ENCODE results near the gene TMEM50B. TPM values are rescaled to one million over a fixed set of nuclear protein-coding genes. Genes with fewer than 3 reads are reported as not detected.

The TMEM50B gene
- polyA plus RNA-seq, 3 donors from 2014 or later, result 44.2 to 58.4 (median 56.4) TPM

DNA sequence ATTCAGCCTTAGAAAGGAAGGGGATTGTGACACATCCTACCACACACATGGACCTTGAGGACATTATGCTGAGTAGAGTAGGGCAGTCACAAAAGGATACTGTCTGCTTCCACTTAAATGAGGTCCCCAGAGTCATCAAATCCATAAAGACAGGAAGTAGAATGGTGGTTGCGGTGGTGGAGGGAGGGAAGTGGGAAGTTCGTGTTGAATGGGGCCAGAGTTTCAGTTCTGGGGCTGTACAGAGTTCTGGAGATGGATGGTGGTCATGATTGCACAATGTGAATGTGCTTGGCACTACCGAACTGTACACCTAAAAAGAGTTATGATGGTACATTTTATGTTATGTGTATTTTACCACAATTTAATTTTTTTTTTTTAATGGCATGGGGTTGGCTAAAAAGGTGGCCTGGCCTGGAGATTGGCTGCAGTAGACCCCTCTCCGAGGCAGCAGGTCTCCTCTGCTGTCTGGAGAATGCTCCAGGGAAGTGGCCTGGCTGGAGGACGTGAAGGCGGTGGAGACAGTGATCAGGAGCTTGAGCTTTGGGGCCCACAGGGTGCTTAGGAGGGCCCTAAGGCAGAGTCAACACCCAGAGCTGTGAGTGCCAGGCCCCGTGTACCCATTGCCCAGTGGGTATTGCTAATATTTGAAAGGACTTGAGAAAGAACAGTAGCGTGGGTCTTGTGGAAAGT is 46.2 kb downstream of the TMEM50B start:
- no peak for DNase-seq
- Mint-ChIP-seq H3K4me3 (no peak overlapping the region), H3K4me1 (no peaks in the 10 kb centered on the region), H3K27me3 (ENCODE audit: low read depth in 3 of 3) (peaks cover 0 to 2% (median 0%) of the 10 kb centered on the region in 3 donors), H3K36me3 (peaks cover 31 to 67% (median 40%) of the 10 kb centered on the region in 3 donors), H3K9me3 (no peaks in the 10 kb centered on the region), H3K27ac (no peak overlapping the region)

DNA sequence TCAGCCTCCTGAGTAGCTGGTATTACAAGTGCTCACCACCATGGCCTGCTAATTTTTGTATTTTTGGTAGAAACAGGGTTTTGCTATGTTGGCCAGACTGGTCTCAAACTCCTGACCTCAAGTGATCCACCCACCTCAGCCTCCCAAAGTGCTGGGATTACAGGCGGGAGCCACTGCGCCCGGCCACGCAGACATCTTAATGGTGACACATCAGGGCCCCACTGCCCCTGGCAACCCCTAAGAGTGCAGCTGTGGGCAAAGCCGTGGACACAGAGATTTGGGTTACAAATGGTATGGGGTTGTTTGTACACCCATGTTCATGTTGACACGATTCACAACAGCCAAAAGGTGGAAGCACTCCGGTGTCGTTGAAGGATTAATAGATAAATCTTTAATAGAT is 46.8 kb downstream of the TMEM50B start:
- no peak overlapping the region for H3K4me3 Mint-ChIP-seq
- no peak overlapping the region for H3K27ac Mint-ChIP-seq
- peaks cover 0 to 2% (median 0%) of the 10 kb centered on the region in 3 donors for H3K27me3 Mint-ChIP-seq (ENCODE audit: low read depth in 3 of 3)
- no peak for DNase-seq
- H3K36me3 Mint-ChIP-seq, result peaks cover 31 to 63% (median 40%) of the 10 kb centered on the region in 3 donors
- H3K4me1 Mint-ChIP-seq, result no peaks in the 10 kb centered on the region
- no peaks in the 10 kb centered on the region for H3K9me3 Mint-ChIP-seq

DNA sequence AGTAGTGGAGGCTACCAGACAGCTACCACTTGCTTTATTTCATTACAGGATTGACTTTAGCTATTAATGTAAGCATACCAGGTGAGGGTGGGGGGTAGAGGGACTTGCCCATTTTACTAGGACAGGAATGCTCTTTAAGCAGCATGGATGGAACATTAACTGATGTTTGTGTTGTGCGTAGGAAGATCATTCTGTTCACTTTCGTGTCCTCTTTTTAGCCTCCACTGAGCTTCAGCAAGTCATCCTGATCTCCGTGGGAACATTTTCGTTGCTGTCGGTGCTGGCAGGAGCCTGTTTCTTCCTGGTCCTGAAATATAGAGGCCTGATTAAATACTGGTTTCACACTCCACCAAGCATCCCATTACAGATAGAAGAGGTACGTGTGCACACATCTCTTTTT is 47.3 kb downstream of the TMEM50B start:
- H3K4me3 Mint-ChIP-seq, result no peak overlapping the region
- no peaks in the 10 kb centered on the region for H3K9me3 Mint-ChIP-seq
- H3K27me3 Mint-ChIP-seq (ENCODE audit: low read depth in 3 of 3), result peaks cover 0 to 2% (median 0%) of the 10 kb centered on the region in 3 donors
- no peaks in the 10 kb centered on the region for H3K4me1 Mint-ChIP-seq
- no peak overlapping the region for H3K27ac Mint-ChIP-seq
- H3K36me3 Mint-ChIP-seq, result peaks cover 31 to 58% (median 40%) of the 10 kb centered on the region in 3 donors
- DNase-seq, result no peak

DNA sequence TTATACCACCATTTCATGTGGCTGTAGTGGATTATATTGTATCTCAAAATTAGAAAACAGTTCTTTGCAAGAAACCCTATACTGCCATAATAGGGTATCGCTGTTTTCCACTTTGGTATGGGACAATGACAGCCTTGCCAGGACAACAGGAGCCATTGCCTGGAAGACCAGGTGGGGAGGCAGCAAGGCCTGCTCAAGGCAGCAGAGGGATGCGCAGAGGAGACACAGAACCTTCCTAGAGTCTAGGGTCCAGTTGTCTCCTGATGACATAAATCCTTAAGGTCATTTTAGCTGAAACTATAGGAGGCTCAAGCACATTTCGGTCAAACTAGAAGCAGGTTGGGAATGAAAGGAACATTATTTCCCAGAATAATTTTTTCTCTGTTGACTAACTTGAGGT is 48.9 kb downstream of the TMEM50B start:
- no peak overlapping the region for H3K4me3 Mint-ChIP-seq
- DNase-seq, result no peak
- no peak overlapping the region for H3K27ac Mint-ChIP-seq
- H3K9me3 Mint-ChIP-seq, result no peaks in the 10 kb centered on the region
- no peaks in the 10 kb centered on the region for H3K4me1 Mint-ChIP-seq
- peaks cover 31 to 49% (median 37%) of the 10 kb centered on the region in 3 donors for H3K36me3 Mint-ChIP-seq
- H3K27me3 Mint-ChIP-seq (ENCODE audit: low read depth in 3 of 3), result peaks cover 0 to 2% (median 0%) of the 10 kb centered on the region in 3 donors

DNA sequence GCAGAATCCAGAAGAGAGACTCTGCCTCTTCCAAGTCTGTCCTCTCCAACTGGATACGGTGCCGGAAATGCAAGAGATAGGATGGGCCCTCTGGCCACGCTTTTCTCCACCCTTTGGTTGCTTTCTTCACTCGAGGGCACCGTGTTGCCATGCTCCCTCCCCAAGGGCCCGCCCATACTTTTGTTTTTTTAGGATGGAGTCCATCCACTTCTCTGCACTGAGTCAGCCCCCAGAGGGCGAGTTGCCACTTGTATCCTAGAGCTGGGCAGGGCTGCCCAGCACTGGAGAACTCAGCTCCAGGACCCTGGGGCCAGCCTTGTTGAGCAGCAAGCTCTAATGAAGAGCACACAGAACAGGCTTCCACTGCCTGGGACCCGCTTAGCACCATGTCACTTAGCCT is 51.1 kb downstream of the TMEM50B start:
- H3K27ac Mint-ChIP-seq, result no peak overlapping the region
- H3K36me3 Mint-ChIP-seq, result peaks cover 24 to 33% (median 25%) of the 10 kb centered on the region in 3 donors
- no peak for DNase-seq
- H3K4me1 Mint-ChIP-seq, result no peaks in the 10 kb centered on the region
- peaks cover 2 to 16% (median 2%) of the 10 kb centered on the region in 3 donors for H3K27me3 Mint-ChIP-seq (ENCODE audit: low read depth in 3 of 3)
- no peak overlapping the region for H3K4me3 Mint-ChIP-seq
- H3K9me3 Mint-ChIP-seq, result no peaks in the 10 kb centered on the region

DNA sequence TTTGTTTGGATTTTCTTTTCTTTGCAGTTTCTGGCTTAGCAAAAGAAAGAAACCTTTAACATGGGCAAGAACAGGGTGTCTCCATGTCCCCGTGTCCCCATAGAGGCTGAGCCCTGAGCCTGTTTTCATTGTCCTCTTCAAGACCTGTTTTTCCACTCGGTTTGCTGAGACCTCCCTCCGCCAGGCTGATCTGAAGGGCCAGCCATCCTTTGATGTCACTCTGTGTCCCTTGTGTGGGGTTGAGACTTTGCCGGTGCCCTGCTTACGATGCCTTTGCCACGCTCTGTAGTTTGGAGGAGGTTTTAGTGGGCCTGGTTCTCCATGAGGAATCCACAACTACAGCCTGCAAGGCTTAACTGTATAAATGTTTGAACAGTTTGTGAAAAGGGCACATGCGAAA is 52.7 kb downstream of the TMEM50B start:
- H3K9me3 Mint-ChIP-seq, result no peaks in the 10 kb centered on the region
- H3K36me3 Mint-ChIP-seq, result peaks cover 11 to 17% (median 12%) of the 10 kb centered on the region in 3 donors
- H3K27ac Mint-ChIP-seq, result no peak overlapping the region
- no peaks in the 10 kb centered on the region for H3K4me1 Mint-ChIP-seq
- no peak for DNase-seq
- H3K4me3 Mint-ChIP-seq, result no peak overlapping the region
- peaks cover 2 to 21% (median 2%) of the 10 kb centered on the region in 3 donors for H3K27me3 Mint-ChIP-seq (ENCODE audit: low read depth in 3 of 3)

DNA sequence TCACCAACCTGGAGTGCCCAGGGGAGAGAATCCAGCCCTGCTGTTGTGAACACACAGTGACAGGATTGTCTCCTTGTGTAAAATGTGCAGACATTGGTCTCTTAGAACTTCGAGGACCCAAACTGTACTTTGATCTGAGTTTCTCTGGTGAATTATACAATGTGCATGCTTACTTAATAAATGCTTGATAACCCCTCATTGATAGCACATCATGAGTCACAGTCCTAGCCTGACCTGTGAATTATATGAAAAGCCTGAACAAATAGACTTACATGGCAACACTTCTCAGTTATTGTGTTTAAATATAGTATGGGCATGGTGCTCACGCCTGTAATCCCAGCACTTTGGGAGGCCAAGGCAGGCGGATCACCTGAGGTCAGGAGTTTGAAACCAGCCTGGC is 53.9 kb downstream of the TMEM50B start:
- Mint-ChIP-seq H3K36me3 (peaks cover 6 to 10% (median 8%) of the 10 kb centered on the region in 3 donors), H3K4me3 (no peak overlapping the region), H3K4me1 (no peaks in the 10 kb centered on the region), H3K9me3 (no peaks in the 10 kb centered on the region), H3K27me3 (ENCODE audit: low read depth in 3 of 3) (peaks cover 2 to 28% (median 7%) of the 10 kb centered on the region in 3 donors), H3K27ac (no peak overlapping the region)
- DNase-seq, result no peak

DNA sequence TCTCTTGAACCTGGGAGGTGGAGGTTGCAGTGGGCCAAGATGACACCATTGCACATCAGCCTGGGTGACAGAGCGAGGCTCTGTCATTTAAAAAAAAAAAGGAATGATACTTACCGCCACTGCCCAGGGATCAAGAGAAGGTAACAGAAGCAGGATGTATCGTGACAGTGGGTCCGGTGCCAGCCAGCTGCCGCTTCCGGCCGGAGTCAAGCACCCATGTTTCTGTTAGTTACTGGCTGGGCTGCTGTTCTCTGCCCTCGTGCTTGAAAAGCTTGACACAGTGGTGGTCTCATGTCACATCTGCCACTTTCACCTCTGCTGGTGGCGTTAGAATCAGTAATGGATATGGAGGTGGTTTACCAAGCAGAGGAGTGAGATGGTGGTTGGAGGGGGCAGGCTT is 55.6 kb downstream of the TMEM50B start:
- Mint-ChIP-seq H3K27me3 (ENCODE audit: low read depth in 3 of 3) (peaks cover 2 to 30% (median 8%) of the 10 kb centered on the region in 3 donors), H3K27ac (no peak overlapping the region), H3K9me3 (no peaks in the 10 kb centered on the region), H3K36me3 (peaks cover 0 to 2% (median 2%) of the 10 kb centered on the region in 3 donors), H3K4me3 (no peak overlapping the region), H3K4me1 (no peaks in the 10 kb centered on the region)
- no peak for DNase-seq

DNA sequence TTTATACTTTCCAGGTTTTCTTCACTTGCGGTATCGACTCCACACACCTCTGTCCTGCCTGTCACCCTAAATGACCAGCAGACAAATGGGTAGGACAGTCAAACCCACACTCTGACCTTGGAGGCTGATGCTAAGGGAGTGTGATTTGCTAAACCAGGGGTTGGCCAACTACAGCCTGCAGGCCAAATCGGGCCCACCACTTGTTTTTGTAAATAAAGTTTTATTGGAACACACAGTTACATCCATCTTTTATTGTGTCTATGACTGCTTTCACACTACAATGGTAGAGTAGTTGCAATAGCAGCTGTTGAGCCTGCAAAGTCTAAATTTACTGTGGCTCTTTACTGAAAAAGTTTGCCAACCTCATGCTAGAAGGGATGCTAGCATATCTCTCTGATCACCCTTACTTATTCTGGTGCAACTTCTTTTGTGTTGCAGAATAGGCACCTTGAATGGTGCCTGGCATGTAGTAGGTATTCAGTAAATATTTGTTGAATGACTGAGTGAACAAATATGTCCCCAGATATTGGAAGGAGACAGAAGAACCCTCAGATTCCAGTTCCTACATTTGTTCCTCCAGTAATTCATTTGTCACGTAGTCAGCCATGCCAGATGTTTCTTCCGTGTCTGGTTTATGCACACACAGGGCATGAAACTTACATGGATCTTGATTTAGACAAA is 57.9 kb downstream of the TMEM50B start:
- Mint-ChIP-seq H3K9me3 (no peaks in the 10 kb centered on the region), H3K27ac (no peak overlapping the region), H3K4me1 (no peaks in the 10 kb centered on the region), H3K4me3 (no peak overlapping the region), H3K27me3 (ENCODE audit: low read depth in 3 of 3) (peaks cover 2 to 31% (median 15%) of the 10 kb centered on the region in 3 donors), H3K36me3 (peaks cover 0 to 2% (median 0%) of the 10 kb centered on the region in 3 donors)
- no peak for DNase-seq

DNA sequence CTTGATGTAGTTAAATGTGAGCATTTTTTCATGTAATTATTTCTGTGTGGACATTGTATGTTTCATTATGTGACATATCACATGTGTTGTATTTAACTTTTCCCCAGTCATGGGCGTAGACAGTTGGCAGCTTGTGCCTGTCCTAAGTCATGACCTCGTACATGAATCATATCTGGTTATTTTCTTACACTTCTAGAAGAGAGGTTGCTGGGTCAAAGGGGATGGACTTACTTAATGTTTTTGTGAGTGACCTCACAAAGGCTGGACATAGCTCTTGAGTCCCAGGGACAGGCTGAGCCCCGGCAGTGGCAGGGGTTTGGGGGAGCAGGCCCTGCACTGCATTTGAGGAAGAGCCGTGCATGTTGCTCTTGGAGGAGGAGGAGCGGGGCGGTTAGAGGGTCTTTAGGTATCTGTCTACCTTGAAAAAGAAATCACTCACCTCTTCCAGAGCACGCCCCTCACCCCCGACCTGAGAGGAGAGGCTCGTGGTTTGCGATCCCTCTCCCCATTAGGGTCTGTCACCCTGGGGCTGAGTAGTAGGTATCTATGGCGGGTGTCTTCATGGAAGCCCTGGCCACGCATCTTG is 60.1 kb downstream of the TMEM50B start:
- Mint-ChIP-seq H3K9me3 (no peaks in the 10 kb centered on the region), H3K4me1 (no peaks in the 10 kb centered on the region), H3K36me3 (peaks cover 0 to 2% (median 0%) of the 10 kb centered on the region in 3 donors)

DNA sequence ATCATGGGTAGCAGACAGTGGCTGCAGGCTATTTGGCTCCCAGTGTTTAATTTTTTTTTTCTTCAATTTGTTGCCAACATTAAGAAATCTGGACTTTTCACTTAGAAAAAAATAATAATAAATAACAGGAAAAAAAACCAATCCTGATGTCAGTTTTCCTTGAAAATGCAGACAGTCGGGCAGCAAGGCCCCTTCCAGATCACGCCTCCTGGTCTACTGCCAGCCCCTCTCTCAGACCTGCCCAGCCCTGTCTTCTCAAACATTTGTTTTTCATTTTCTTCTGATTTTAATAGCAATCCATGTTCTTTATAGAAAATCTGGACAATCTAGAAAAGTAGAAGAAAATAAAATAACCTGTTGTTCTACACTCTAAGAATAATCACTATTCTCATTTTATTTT is 61.1 kb downstream of the TMEM50B start:
- Mint-ChIP-seq H3K4me3 (no peak overlapping the region), H3K9me3 (no peaks in the 10 kb centered on the region), H3K27ac (no peak overlapping the region), H3K4me1 (peaks cover 0 to under 1% of the 10 kb centered on the region in 2 donors), H3K27me3 (ENCODE audit: low read depth in 3 of 3) (peaks cover 9 to 22% (median 16%) of the 10 kb centered on the region in 3 donors), H3K36me3 (peaks cover 0 to 2% (median 0%) of the 10 kb centered on the region in 3 donors)
- no peak for DNase-seq

More for the DNA sequence above, 60.1 kb downstream of the TMEM50B start:
- Mint-ChIP-seq H3K27ac (no peak overlapping the region), H3K27me3 (ENCODE audit: low read depth in 3 of 3) (peaks cover 7 to 25% (median 19%) of the 10 kb centered on the region in 3 donors), H3K4me3 (no peak overlapping the region)
- DNase-seq, result no peak

DNA sequence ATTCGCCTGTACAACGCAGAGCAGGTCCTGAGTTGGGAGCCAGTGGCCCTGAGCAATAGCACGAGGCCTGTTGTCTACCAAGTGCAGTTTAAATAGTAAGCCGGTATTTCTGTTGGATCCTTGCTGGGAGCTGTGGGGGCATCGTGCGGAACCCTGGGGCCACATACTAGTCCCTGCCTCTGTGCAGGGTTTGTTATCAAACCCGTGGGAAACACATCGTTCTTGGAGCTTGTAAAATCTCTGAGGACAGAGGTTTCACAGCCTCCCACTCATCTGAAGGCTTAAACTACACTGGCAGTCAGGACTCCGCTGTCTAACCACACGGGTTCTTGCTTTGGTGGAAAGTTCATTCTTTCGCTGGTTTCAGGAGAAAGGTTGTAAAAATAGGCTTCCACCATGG is 64.8 kb downstream of the TMEM50B start:
- H3K36me3 Mint-ChIP-seq, result no peaks in the 10 kb centered on the region
- H3K9me3 Mint-ChIP-seq, result no peaks in the 10 kb centered on the region
- H3K4me3 Mint-ChIP-seq, result no peak overlapping the region
- H3K27ac Mint-ChIP-seq, result no peak overlapping the region
- H3K4me1 Mint-ChIP-seq, result peaks cover 5 to 9% of the 10 kb centered on the region in 2 donors
- peaks cover 25 to 35% (median 26%) of the 10 kb centered on the region in 3 donors for H3K27me3 Mint-ChIP-seq (ENCODE audit: low read depth in 3 of 3)
- DNase-seq, result no peak

DNA sequence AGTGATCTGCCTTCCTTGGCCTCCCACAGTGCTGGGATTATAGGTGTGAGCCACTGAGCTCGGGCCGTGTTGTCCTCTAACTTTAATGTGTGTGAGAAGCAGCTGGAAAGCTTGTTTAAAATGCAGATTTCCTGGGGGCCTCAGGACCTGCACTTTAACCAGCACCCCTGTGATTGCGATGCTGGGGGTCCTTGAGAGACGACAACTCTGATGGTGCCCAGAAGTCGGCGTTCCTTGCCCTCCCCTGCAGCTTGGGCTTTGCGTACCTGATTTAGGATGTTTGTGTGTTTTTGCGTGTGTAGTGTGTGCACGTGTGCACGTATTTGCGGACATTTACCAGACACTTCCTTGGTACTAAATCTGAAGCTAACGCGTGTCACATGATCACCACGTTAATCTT is 65.7 kb downstream of the TMEM50B start:
- peaks cover 27 to 33% (median 32%) of the 10 kb centered on the region in 3 donors for H3K27me3 Mint-ChIP-seq (ENCODE audit: low read depth in 3 of 3)
- H3K4me3 Mint-ChIP-seq, result no peak overlapping the region

More for the DNA sequence above, 65.7 kb downstream of the TMEM50B start:
- Mint-ChIP-seq H3K27ac (no peak overlapping the region), H3K36me3 (no peaks in the 10 kb centered on the region), H3K4me1 (peaks cover 5 to 9% of the 10 kb centered on the region in 2 donors), H3K9me3 (no peaks in the 10 kb centered on the region)
- no peak for DNase-seq
